Inferior parietal cortex (tissue), 1 donor: Measurements from ENCODE around the gene SERP2.
"Not testable (repeated sequence)": the region's sequence is repeated elsewhere in the genome, so short reads cannot be mapped to it uniquely, and the experiment has no call there.

Experiments used
- DNase-seq: peaks from one replicate; pipeline ENCODE4 v3.0.0-alpha.2; 2016; ENCODE audit errors: extremely low spot score

Gene SERP2

GRCh38 chr13:44373601-44374347, at the start of gene SERP2:
SERP2 (plus strand) TSS chr13:44373824; CDS start chr13:44374026, 202 bp downstream.
- DNase-seq = no peak

- no peak for DNase-seq
Measured at GRCh38 chr13:44326961-44327360, 46.7 kb upstream of the SERP2 start.

DNA sequence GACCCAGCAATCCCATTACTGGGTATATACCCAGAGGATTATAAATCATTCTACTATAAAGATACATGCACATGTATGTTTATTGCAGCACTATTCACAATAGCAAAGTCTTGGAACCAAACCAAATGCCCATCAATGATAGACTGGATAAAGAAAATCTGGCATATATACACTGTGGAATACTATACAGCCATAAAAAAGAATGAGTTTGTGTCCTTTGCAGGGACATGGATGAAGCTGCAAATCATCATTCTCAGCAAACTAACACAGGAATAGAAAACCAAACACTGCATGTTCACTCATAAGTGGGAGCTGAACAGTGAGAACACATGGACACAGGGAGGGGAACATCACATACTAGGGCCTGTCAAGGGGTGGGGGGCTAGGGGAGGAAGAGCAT, 44.6 kb upstream of the SERP2 start:
- DNase-seq = not testable (repeated sequence)

- no peak for DNase-seq
Measured at GRCh38 chr13:44329909-44330545, 43.6 kb upstream of the SERP2 start.

DNA sequence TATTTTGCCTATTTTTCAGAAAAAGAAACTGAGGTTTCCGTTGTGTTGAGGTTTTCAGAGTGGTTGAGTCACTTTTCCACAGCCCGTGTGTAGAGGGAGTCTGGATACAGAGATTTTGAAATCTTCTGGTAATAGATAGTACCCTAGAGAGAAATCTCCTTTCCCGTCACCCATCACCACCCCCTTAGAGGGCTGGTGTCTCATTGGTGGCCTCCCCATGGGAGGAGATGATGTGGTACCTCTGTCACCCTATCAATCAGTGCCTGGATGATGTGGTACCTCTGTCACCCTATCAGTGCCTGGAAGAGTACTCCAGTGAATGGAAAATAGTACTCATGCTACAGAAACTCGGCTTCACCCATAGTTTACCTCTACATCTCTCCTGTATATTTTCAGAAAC, 42.2 kb upstream of the SERP2 start:
- DNase-seq = no peak

DNA sequence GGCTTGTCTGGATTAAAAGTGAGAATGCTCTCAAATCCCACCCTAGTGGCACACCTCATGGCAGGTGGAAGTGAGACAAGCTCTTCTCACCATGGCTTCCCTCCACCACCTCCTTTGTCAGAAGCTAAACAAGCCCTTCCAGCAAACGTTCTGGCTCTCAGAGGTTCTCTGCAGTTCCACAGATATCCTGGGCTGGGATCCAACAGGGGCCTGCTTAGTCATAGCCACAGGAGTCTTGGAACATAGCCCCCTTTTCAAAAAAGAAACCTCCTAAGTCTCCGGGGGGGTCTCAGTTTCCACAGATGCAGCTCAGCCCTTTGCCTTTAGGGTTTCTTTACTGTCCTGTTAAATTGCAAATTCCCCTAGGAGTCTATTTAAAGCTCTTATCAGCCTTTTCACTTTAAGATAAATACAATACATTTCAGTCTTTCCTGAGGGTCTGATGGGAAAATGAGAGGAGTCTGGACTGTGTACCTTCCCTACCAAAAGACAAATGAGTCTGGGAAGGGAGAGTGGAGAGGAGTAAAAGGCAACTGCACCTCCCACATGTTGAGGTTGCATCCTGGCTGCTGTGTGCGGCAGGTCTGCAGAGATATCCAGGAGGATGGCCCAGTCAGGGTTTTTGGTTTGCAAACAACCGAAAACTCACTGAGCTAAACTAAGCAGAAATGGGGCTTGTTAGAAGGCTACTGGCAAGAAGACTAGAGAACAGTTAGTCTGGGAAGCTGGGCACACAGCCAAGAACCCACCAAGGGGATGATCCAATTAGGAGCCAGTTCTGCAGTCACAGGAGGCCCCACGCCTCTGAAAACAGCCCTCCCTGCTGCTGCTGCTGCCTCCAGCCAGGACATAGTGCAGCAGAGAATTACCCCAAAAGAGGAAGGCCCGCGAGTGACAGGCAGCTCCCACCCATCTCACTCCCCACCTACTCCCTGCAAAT, 41.4 kb upstream of the SERP2 start:
- DNase-seq = no peak

DNA sequence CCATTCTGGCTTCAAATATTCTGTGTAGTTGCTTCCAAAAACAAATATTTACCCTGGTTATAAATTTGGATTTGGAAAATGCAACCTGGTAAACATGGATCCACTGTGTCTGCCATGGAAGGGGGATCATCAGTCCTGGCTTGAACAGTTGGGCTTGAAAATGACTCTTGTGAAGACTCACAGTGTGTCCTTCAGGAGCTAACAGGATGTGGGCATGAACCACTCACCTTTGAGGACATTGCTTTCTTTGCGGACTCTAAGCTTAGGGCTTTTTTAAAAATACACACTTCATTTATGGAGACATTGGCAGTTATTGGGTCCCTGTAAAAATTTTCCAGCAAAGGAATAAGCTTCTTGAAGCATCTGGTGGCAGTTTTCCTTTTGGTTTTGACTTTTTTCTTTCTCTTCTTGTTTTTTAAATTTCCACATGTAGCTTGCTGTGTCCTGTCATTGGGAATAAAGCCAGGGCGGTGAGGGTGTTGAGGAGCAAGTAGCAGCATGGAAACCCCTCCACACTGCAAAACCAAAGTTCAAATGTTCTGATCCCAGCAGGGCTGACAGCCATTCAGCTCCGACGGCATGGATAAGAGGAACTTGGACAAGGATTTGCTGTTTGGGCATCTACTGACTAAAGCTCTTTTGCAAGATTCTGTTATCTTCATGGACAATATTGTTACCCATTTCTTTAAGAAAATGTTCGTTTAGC, 39.5 kb upstream of the SERP2 start:
- DNase-seq = no peak

GRCh38 chr13:44334751-44335150, 38.9 kb upstream of the SERP2 start:
- DNase-seq = no peak

- no peak for DNase-seq
Measured at GRCh38 chr13:44336934-44337333, 36.7 kb upstream of the SERP2 start.

DNA sequence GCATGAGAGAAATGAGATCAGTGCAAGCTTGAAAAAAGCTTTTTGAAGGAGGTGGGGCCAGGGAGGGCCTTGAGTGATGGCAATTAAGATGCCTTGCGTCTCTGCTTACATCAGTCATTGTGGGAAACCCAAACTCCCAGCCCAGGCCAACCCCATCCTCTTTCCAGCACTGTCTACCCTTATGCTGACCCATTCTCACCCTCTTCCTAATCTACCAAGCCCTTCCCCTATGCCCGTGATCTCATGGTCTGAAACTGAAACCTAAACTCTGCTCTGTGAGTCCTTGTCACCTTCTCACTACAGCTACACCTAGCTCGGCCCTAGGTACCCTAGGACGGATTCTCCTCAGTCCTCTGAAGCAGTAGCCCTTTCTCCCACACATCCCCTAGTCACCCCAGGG, 36.0 kb upstream of the SERP2 start:
- DNase-seq = no peak

GRCh38 chr13:44340508-44340907, 33.1 kb upstream of the SERP2 start:
- no peak for DNase-seq

GRCh38 chr13:44342741-44343140, 30.9 kb upstream of the SERP2 start:
- DNase-seq = no peak

GRCh38 chr13:44346534-44346933, 27.1 kb upstream of the SERP2 start:
- DNase-seq = no peak

- no peak for DNase-seq
Measured at GRCh38 chr13:44347301-44347700, 26.3 kb upstream of the SERP2 start.

DNA sequence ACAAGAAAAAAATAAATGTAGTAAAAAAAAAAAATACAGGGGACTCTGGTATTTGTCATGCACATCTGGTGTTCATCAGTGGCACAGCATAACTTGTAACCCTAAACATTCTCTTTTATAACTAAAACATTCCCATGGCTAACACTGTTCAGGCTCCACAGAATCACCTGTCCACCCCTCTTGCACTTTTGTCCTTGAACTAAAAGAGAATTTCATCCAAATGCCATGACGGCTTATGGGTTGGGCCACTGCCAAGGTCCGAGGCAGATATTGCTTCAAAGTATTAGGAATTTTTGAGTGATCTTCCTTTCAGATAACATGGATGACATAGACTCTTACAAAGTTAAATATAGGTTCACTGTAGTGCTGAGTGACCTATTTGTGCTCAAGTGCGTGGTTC, 25.7 kb upstream of the SERP2 start:
- no peak for DNase-seq

- no peak for DNase-seq
Measured at GRCh38 chr13:44350775-44351504, 22.7 kb upstream of the SERP2 start.

DNA sequence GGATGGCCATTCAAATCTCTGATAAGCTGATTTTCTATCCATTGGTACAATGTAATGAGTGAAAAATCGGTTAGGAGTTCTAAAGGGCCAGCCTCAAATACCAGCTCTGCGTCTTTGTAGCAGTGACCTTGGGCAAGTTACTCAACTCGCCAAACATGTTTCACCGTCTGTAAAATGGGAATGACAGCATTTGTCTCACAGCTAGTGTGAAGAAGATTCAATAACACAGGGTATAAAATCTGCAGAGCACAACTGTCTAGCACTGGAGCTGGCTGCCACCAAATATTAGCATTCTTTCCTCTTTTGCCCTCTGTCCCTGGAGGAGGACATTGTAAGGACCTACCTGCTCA, 22.1 kb upstream of the SERP2 start:
- no peak for DNase-seq

- no peak for DNase-seq
Measured at GRCh38 chr13:44352202-44352601, 21.4 kb upstream of the SERP2 start.

DNA sequence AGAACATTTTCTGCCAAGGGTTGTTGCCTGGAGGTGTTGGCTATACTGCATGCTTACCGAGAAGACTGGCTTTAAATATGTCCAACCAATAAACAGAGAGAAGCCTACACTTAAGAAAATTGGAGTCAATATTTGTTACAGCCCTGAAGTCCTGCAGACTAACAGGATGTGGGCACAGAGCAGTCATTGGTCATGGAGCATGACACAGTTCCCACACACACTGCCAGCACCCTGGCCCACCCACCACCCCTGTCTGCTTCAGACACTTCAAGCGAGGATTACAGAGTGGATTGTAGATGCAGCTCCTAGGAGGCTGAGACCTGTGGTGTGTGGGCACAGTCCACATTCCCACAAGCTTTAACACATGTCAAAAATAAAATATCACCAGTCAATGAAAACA, 21.0 kb upstream of the SERP2 start:
- DNase-seq = no peak

GRCh38 chr13:44354331-44354730, 19.3 kb upstream of the SERP2 start:
- DNase-seq = no peak

- no peak for DNase-seq
Measured at GRCh38 chr13:44354884-44355283, 18.7 kb upstream of the SERP2 start.
